GM21737 (cell line): Measurements from ENCODE around the gene HOXB2.

Source experiments
- ATAC-seq: cut with Tn5 transposase; IDR thresholded peaks from one replicate; pipeline ENCODE4 v1.9.1; 2021; ENCODE audit warnings: mild to moderate bottlenecking, moderate library complexity; ENCODE audit not compliant: unreplicated experiment

HOXB2 gene

GRCh38 chr17:48579471-48579759, 34.5 kb upstream of the HOXB2 start:
- ATAC-seq, result no peak

DNA sequence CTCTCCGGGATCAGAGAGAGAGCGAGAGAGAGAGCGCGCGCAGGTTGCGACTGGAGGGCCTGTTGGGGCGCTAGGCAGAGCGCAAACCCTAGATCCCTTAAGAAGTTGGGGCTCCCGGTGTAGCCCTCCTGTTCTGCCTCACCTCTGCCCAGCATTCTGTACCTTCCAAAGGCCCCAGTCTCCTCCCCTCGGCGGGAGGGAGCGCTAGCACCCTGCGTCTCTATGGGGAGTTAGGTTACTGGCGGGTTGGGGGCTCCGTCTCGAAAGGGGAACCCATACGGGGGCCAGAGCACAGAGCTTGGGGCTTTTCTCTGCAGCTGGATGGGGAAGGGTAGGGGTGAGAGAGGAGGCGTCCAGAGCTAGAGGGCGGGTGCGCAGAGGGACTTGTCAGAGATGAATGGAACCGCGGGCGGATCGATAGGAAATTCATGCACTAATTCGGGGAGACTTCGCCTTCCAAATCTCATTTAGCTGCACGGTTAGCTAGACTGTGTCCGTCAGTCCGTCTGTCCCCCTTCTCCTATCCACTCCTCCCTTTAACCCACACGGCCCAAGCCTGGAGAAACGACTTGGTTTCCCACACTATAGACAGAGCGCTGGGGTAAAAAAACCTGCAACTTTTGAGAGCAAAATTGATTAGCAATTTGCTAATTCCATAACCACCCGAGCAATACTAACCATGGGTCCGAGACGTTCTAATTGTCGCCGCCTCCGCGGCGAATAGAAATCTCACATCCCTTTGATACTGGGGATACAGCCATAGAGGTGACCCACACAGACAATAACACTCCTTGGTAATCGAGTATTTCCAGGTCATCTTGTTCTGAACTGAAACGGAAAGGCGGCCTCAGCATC, 33.9 kb upstream of the HOXB2 start:
- no peak for ATAC-seq

DNA sequence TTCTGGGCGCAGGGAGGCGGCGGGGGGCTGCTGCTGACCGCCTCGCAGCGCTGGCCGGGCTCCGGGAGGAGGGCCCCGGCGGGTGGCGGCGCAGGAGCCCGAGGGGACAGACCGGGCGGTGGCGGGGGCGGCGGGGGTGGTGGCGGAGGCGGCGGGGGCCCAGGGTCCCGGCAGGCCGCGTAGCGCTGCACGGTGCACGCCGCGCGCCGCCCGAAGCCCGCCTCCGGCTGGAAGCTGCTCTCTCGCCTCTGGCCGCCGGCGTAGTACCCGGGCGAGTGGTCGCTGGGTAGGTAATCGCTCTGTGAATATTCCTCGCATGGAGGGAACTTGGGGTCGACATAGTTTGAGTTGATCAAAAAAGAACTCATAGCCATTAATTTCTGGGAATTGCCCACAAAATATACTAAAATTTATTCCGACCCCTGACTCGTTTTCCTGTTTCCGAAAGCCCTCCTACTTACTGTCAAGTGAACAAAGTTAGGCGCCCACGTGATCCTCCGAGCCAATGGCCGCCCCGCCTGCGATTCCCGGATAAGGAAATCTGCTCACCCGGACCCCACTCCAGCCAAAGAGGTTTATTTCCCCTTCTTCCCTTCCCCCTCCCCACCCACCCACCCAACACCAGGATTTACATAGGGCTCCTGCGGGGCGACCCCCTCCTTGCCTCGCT, 33.2 kb upstream of the HOXB2 start, which contains the start of gene HOXB4:
TSS of gene HOXB4 (minus strand) at position 405 of the 670 bp plus-strand sequence. CDS start at position 374, 31 bp downstream.
- no peak for ATAC-seq

DNA sequence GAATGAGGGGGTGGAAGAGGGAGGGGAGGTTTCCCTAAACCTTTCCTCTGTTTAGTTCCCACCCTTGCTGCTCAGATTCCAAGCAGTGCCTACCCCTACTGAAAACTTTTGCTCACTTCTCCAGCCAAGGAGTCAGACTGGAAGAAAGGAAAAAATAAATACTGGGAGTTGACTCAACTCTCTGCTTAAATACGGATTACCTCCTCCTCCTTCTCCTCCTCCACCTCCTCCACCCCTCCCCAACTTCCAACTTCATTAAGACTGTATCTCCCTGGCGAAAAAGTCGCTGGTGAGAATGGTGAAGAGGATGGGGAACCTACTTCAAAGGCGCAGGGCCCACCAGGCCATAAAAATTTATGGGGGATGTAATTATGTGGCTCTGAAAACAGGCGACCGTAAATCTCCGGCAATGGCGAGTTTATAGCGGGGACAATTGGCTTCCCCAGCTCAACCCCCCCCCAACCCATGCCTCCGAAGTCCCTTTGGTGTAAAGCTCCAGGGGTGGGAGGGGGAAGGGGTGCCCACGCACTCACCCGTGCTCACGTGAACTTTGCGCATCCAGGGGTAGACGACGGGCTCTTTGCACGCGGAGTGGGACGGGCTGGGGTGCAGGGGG, 32.5 kb upstream of the HOXB2 start:
- ATAC-seq, result no peak

- no peak for ATAC-seq
Observed at GRCh38 chr17:48576479-48577309, 31.8 kb upstream of the HOXB2 start.

- no peak for ATAC-seq
Observed at GRCh38 chr17:48575673-48576478, 31.0 kb upstream of the HOXB2 start.

- no peak for ATAC-seq
Observed at GRCh38 chr17:48575066-48575582, 30.2 kb upstream of the HOXB2 start.

DNA sequence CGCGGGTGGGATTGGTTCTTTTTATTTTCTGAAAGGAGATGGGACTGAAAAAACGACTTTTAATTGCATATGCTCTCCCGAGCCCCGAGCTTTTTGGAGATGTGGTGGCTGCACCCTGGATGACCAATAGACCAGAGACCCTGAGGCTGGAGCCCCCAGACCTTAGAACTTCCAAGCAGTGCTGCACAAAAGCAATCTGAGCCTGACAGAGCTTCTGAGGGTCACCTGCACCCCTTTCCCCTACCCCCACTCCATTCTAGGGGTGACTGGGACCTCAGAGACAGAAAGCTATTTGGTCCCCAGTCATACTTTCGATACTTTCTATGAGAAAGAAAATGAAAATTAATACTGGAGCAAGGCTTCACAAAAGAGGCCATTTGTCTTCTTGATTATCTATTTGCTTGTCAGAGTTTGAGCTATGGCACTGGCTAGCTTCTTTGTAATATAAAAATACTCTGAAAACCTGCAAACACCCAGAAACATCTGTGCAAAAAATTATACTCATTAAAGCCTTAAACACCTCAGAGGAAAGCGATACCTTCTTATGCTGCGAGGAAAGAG, 29.7 kb upstream of the HOXB2 start:
- no peak for ATAC-seq

- ATAC-seq, result no peak
Observed at GRCh38 chr17:48571826-48572417, 27.0 kb upstream of the HOXB2 start.

DNA sequence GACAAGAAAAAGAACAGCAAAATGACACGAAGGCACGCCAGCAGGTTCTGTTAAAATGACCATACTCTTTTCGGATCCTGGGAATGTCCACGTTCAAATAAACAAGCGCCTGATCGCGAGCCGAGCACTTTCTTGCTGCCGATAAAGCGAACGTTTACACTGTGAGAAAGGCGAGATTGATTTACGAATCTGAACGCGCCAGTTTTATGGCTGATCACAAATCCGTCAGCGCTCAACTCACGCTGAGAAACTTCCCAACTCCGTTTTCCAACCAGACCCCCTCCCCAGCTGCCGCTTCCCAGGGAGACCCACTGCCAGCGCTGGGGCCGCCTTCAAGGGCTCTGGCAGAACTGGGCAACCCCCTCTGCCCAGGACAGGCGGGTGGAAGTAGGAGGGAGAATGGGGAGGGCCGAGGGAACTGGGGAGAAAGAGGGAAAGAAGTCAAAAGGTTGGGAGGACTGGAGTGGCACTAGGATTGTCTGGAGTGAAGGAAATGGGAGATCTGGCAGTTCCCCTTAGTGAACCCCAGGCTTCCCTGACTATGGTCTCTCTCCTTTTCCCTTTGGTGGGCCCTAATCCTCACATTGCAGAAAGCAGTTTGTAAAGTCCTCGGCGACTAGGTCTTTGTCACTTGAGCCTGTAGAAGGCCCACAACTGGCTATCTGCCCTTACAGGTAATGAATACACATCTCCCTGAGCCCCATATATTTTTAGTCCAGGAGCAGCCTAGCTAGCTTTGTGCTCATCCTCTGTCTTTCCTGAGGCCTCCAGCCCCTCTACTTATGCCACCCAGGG, 26.3 kb upstream of the HOXB2 start:
- ATAC-seq, result no peak

DNA sequence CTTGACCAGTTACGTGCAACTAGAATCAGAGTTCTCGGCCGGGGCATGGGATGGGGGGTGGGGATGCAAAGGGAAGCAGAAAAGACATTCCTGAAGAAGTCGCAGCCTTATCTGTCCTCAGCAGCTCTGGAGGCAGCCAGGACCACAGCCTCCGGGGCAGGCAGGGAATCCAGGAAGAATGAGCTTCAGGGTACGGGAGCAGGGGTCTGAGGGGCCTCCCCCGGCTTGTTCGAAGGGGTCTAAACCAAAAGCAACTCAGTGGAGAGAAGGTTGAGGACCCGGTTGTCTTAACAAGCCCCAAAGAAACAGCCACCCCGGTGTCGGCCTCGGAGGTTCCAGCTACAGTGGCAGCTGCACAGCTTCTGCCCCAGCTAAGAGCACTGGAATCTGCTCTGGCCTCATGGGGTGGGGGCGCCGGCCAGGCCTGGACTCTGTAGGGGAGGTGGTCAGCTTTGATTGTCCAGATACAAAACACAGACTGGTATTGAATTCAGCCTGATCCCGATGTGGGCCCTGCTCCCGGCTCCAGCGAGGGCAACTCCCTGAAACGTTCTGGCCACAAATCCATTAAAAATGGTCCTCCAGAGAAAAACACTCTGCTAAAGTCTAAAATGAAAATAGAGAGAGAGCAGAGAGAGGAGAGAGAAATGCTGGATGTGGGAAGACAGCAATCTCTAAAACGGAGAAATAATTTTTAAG, 25.6 kb upstream of the HOXB2 start:
- no peak for ATAC-seq

DNA sequence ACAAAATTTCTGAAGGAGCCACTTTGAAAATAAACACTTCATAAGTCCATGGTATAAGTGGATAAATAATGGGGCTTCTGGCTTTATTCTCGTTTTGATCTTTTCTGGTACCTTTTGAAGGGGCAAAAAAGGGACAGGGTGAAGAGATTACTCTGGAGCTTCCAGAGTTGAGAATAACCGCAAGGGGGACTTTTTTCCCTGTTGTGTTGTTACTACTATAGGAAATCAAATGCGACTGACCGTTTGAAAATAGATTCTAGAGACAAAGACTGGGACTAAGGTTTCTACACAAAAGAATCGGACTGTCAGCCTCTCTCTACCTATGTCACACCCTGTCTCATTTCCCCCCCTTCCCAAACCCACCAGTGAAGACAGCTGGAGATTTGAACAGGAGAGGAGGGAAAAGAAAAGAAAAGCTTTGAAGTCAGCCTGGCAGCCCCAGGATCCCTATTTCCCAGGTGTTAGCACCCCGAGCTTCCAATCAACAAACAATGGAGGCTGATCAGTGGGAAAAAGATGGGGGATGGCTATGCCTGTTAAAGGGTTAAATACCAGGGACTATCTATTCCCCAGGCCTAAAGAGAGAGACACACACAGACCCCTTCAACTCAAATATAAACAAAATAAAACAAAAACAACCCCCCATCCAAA, 24.9 kb upstream of the HOXB2 start:
- no peak for ATAC-seq

GRCh38 chr17:48569240-48569582, 24.3 kb upstream of the HOXB2 start:
- no peak for ATAC-seq

GRCh38 chr17:48568499-48569239, 23.8 kb upstream of the HOXB2 start:
- ATAC-seq, result no peak

DNA sequence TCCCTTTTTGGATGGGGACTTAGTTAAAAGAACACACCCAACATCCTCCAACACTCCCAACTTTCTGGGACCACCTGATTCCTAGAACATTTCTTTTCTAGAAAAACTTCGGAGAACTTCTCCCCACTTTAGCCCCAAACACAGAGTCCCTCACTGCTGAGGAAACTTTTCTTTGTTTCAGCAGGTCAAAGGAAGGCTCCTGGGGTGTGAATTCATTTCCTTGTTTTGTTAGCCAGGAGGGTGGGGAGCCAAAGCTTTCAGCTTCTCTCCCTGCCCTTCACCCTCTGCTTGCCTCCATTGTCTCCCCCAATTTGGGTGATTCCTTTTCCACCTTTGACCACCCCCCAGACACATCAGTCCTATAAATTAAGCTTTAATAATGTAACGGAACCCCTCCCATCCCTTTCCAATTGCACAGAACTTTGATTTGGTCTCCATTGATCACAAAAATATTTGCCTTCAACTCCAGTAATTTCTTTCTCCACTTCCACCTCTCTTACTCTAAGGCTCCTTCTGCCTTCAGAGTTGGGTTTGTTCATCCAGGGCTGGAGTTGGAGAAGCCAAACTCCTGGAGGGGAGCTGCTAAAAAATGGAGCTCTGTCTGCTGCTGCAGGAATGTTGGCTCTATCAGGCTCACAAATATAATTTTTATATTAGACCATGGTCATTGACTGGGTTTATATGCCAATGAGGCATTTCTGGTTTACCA, 22.9 kb upstream of the HOXB2 start:
- no peak for ATAC-seq

GRCh38 chr17:48567209-48567608, 22.3 kb upstream of the HOXB2 start:
- ATAC-seq, result no peak
